HG02623 (cell line): ENCODE measurements around the gene PRKAG2.
"Not testable (repeated sequence)": the region's sequence is repeated elsewhere in the genome, so short reads cannot be mapped to it uniquely, and the experiment has no call there.

Experiments used
- ATAC-seq: cut with Tn5 transposase; IDR thresholded peaks from one replicate; pipeline ENCODE4 v1.9.1; 2021; ENCODE audit warnings: moderate library complexity; ENCODE audit not compliant: unreplicated experiment

The PRKAG2 gene

GRCh38 chr7:151876899-151877777 lies at the start of gene PRKAG2:
Gene PRKAG2 (minus strand): TSS chr7:151877115. CDS start chr7:151876620, 495 bp downstream.
- ATAC-seq: peak; percentile 50

- no peak for ATAC-seq
Observed at GRCh38 chr7:151926336-151926712, 49.4 kb upstream of the PRKAG2 start.

GRCh38 chr7:151925446-151926335 lies 48.8 kb upstream of the PRKAG2 start:
- peak; percentile 63 for ATAC-seq

- ATAC-seq: no peak
Observed at GRCh38 chr7:151924508-151924907, 47.6 kb upstream of the PRKAG2 start.

GRCh38 chr7:151924001-151924400 lies 47.1 kb upstream of the PRKAG2 start:
- ATAC-seq: no peak

- ATAC-seq: no peak
Observed at GRCh38 chr7:151923097-151923876, 46.4 kb upstream of the PRKAG2 start.

- ATAC-seq: no peak
Observed at GRCh38 chr7:151921451-151921850, 44.5 kb upstream of the PRKAG2 start.

- no peak for ATAC-seq
Observed at GRCh38 chr7:151920488-151920887, 43.6 kb upstream of the PRKAG2 start.

- no peak for ATAC-seq
Observed at GRCh38 chr7:151919595-151919994, 42.7 kb upstream of the PRKAG2 start.

GRCh38 chr7:151918510-151918843 lies 41.6 kb upstream of the PRKAG2 start:
- no peak for ATAC-seq

- no peak for ATAC-seq
Observed at GRCh38 chr7:151917791-151918509, 41.0 kb upstream of the PRKAG2 start.

GRCh38 chr7:151914051-151914450 lies 37.1 kb upstream of the PRKAG2 start:
- no peak for ATAC-seq

- not testable (repeated sequence) for ATAC-seq
Observed at GRCh38 chr7:151910655-151911054, 33.7 kb upstream of the PRKAG2 start.

- ATAC-seq: not testable (repeated sequence)
Observed at GRCh38 chr7:151907115-151907514, 30.2 kb upstream of the PRKAG2 start.

- no peak for ATAC-seq
Observed at GRCh38 chr7:151905766-151906165, 28.9 kb upstream of the PRKAG2 start.

GRCh38 chr7:151905353-151905752 lies 28.4 kb upstream of the PRKAG2 start:
- no peak for ATAC-seq

- ATAC-seq: no peak
Observed at GRCh38 chr7:151904270-151904669, 27.4 kb upstream of the PRKAG2 start.

- no peak for ATAC-seq
Observed at GRCh38 chr7:151903249-151904032, 26.5 kb upstream of the PRKAG2 start.

- no peak for ATAC-seq
Observed at GRCh38 chr7:151902311-151902710, 25.4 kb upstream of the PRKAG2 start.

- no peak for ATAC-seq
Observed at GRCh38 chr7:151901828-151902227, 24.9 kb upstream of the PRKAG2 start.
